Peyer's patch (tissue), 4 donors: ENCODE measurements around the gene NFS1.

Experiments
- POLR2A ChIP-seq, 2 donors: fragments of 450-650 bp; IDR thresholded peaks; one replicate each; pipeline ENCODE4 v1.5.1; 2017; ENCODE audit warnings: antibody characterized with exemption in 2 of 2, mild to moderate bottlenecking in 2 of 2, moderate library complexity in 2 of 2
- TF ChIP-seq, protein P1 (sequence below), 6 experiments: fragments of 450-650 bp in 4 of 6; fragments of 200-600 bp in 2 of 6; sonication (generic) in 1 of 6; IDR thresholded peaks; one replicate each; pipeline ENCODE4 v1.5.1; 2017 to 2019; ENCODE audit warnings: antibody characterized with exemption in 6 of 6, mild to moderate bottlenecking in 3 of 6, moderate library complexity in 1 of 6

DNA sequence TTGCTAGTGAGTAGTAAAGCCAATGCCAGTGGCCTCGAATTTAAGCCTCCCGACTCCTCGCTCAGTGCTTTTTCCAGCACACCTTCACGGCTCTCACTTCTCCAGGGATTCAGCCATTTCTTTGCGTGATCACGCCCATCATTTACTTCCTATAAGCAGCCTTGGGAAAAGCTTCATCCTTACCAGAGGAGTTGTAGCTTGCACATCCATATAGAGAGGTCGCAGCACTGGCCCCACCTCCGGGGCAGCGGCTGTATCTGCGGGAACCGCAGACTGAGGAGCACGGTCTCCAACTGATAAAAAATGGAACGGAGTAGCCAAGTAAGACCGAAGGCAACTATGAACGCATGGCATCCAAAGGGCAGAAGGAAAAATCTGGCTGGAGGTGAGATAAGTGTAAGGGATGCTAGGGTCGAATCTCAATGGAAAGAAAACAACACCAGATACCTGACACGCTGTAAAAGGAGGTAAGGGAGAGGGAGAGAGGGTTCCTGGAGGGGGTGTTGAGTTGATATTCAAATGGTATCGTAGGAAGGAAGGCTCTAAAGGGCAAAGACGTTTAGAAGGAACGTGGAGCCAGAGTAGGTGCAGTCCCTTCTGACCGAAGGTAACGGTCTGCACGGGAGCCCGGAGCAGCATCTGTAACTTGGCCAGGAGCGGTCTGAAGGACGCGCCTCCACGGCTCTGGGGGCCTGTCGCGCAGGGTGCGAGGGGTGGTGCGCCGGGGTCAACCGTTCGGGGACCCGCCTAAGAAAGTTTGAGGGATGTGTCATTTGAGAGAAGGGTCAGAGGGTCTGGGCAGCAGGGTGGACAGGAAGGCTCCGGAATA lies 640 bp downstream of the NFS1 start:
- TF ChIP-seq, protein P1, sequence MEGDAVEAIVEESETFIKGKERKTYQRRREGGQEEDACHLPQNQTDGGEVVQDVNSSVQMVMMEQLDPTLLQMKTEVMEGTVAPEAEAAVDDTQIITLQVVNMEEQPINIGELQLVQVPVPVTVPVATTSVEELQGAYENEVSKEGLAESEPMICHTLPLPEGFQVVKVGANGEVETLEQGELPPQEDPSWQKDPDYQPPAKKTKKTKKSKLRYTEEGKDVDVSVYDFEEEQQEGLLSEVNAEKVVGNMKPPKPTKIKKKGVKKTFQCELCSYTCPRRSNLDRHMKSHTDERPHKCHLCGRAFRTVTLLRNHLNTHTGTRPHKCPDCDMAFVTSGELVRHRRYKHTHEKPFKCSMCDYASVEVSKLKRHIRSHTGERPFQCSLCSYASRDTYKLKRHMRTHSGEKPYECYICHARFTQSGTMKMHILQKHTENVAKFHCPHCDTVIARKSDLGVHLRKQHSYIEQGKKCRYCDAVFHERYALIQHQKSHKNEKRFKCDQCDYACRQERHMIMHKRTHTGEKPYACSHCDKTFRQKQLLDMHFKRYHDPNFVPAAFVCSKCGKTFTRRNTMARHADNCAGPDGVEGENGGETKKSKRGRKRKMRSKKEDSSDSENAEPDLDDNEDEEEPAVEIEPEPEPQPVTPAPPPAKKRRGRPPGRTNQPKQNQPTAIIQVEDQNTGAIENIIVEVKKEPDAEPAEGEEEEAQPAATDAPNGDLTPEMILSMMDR (IDR thresholded peaks at IDR 0.05) = no peak
- no peak for TF ChIP-seq POLR2A (IDR thresholded peaks at IDR 0.05)
